Stimulated activated CD4-positive, alpha-beta T cell treated with anti-CD3 and anti-CD28 coated beads, TNF-alpha, amount 100 ng/mL, for 4 hours (primary cell): ENCODE results near the gene CADPS2.

Experiments used
- DNase-seq, 3 experiments: peaks; one replicate each; pipeline ENCODE4 v3.0.0-alpha.2; 2020; ENCODE audit warnings: low read depth in 3 of 3

Gene CADPS2

DNA sequence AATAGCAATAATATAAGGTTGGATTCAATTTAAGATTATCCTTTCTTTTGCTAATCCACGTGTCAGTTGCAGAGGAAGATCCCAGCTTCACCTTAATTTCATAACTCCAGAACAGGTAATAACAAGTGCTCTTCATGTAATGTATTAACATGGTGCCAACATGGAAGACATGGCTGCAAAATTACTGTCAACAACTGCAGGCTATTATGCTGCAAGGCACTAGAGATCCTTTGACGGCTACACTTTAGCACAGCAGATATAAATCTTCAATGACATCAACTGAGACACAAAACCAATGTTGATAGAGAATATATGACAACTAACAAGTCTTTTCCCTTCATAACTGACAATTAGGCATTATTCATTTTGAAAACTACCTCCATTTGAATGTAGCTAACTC, 283.5 kb downstream of the CADPS2 start:
- DNase-seq = no peak

DNA sequence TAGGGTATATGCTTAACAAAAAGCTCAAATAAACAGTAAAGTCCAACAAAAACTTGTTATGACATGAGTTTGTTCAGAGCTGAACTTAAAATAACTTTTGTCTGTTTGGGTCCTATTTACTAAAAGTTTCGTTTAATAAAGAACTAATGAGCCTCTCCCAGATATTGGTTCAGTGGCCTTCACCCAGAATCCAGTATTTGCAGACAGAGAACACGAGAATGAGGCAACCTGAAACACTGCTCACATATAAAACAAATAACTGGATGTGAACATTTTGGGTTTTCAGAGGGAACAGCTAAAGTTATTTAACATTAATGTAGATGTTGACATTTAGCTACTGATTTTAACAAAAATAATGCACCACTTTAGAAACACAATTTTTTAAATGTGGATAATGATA, 285.6 kb downstream of the CADPS2 start:
- DNase-seq = no peak

DNA sequence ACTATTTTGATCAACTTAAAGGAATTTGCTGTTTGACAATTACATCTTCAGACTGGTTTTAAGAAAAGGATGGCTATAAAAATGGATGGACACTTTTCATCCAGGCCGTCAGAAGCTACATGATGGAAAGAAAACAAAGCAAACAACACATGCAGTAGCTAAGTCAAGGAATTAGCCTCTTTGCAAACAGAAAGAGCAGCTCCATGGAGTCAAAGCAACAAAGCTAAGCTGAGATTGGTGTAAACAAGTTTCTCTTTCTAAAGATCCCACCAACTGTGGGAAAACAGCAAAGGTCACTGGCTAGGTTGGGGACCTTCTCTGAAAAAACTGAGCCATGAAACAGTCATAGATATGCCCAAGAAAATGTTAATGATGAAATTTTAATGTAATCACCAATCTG, 286.2 kb downstream of the CADPS2 start:
- DNase-seq = no peak

DNA sequence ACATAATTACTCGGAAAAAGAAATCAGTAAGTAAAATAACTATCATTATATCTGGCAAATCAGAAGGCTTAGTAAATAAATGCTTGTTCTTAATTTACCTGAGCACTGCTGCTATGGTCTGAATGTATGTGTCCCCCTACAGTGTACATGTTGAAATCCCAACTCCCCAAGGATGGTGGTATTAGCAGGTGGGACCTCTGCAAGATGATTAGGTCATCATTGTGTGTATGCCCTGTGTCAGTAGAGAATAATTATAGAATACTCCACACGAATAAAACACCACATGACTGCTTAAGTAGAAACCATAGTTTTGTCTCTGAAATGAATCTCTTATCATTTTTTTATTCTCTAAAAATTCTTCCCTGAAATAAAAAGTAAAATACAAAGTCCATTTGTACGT, 289.0 kb downstream of the CADPS2 start:
- no peak for DNase-seq

DNA sequence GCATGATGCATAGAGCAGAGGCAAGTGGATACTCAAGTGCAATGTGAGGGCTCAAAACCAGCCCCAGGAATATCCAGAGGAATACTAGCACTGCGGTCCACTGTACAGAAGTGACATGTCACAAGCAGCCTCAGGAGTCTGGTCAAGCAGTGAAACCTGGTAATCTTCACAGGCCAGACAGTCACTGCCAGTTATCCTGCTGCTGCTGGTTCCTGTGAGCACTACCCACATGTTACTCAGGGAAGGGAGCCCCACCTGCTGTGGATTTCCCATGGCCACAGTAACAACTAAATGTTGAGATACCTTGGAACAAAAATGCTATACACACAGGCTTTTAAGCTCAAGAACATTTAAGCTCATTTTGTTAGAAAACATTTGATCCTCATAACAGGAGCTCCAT, 290.4 kb downstream of the CADPS2 start:
- no peak for DNase-seq

DNA sequence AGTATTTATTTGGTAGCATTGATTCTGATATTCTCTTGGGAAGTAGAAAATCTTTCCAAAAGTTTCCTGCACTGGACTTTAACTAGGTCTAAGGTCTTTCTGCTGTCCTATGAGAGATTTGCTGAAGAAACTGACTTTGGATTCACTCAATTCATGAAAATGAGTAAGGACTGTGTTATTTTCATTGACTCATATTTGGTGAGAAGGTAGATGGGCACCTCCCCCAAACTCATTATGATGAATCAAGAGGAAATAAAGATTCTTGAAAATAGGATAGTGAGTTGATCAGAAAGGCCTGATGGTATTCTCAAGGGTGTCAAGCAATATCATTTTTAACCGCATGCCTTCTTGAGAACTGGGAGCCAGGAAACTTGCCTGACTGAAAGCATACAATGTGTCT, 297.6 kb downstream of the CADPS2 start:
- DNase-seq = no peak

DNA sequence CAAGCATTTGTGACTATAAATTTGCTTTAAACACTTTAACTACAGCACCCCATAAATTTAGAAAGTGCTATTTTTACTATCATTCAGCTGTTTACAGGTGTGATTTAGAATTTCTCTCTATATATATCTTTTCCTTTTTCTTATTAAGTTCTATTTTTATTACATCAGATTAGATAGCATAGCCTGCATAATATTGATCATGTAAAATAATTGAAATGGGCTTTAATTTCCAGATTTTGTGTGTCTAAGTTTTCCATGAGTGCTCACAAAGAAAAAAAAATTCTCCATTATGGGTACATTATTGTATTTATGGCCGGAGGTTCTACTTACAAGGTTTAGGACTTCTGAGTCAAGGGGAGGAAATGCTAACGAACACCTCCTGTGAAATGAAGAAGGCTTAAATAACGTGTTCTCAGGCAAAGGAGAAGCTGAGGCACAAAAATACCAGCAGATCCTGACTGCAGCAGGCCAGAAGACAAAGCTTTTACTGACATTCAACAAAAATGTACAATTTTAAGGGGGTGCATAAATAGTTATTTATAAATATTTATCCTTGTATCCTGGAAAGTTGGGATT, 301.5 kb downstream of the CADPS2 start:
- no peak for DNase-seq

DNA sequence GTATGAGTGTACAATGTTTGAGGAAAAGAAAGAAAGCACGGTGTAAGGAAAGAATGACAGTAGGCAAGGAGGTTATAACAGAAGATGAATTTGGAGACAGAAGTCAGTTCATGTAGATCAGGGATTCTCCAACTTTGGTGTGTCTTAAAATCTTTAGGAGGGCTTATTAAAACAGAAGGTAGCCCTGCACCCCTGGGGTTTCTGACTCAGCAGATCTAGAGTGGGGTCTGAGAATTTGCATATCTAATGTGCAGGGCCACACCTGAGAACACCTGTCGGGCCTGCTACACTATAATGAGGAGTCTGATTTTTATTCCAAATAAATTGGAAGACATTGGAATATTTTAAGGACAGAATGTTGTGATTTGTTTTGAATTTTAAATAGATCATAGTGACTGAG, 307.9 kb downstream of the CADPS2 start:
- no peak for DNase-seq

DNA sequence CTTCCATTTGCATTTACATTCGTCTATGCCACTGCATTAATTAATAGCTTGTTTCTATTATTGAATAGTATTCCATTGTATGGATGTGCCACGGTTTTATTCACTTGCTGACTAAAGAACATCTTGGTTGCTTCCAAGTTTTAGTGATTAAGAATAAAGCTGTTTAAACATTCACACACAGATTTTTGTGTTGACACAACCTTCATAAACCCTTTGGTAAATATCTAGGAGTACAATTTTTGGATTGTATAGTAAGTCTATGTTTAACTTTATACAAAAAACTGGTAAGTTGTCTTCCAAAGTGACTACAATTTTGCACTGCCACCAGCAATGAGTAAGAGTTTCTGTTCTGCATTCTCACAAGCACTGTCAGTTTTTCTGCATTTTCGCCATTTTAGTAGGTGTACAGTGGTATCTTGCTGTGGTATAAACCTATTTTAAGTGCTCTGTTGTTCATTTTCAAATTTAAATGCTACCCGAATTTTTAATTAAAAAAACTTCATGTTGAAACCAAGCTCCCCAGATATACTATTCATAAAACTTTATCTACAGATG, 308.7 kb downstream of the CADPS2 start:
- DNase-seq = no peak

DNA sequence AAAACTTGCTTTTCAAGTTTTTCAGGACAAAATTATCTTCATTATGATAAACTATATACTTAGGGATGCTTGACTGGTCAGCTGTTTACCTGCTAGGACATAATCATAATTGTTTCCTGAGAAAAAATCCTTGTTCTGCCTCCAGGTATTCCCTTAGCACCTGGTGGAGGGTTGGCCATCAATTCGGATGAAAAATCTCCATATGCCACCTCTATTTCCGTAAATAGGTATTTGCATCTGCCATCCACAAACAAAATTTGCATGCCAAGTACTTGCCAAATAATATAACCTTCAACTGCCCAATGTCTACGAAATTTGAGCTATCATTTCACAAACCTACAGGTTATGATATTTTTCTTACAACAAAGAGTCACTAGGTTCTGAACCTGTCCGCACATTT, 313.6 kb downstream of the CADPS2 start:
- DNase-seq = no peak

DNA sequence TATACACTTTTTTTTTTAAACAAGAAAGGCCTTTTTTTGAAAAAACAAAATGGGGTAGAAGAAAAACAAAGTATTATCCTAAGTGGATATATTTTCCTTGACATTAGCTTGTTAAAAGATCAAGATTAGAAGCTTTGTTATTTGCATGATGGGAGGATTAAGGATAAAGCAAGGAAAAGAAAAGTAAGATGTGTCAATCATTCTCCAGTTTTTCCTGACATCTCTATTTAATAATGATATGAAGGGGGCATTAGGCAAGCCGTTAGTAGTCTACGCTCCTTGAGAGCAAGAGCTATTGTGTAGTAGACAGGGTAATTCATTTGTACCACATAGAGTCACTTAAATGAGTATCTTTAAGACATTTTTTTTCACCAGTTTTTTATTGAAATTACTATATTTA, 324.9 kb downstream of the CADPS2 start:
- DNase-seq = no peak

DNA sequence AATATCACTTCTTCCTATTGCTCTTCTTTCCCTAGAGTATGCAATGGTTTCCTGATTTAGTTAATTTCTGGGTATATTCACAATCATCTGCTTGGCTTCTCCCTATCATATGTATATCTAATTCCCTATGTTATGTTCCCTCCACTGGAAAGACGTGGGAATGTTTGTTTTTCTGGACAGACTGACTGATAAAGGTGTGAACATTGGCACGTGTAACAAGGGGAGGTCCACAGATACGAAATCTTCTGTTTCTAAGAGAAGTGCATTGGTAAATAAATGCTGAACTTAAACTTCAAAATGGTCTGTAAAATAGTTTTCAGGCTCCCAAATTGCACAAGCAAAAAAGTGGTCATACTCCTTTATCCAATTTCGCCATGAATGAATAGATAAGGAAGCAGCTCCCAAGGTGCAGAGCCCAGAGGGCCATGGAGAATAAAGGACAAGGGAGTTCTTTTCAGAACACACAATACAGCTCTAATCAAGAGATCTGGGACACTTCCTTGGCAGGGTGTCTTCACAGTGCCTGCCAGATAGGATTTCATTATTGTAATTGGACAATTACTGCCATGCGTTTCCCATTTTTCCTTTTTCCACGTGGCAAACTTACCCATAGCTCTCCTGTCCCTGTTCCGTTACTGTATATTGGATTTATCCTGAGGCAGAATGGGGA, 329.3 kb downstream of the CADPS2 start:
- DNase-seq = no peak

DNA sequence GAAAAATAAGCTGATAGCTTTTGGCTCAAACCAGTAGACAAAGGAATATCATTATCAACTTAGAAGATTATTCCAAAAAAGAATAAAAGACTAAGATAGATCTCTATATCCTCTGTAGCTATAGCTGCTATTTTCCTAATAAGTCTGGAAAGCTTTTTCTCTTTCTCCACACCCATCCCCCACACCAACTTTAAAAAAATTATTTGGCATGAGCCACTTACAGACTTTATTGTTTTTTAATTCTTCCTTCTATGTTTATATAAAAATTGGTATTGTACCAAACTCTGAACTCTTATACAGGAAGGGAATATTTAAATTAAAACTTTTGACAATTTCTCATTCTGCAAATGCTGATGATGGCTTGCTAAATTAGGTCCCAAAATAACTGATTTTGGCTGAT, 330.0 kb downstream of the CADPS2 start:
- DNase-seq = no peak

DNA sequence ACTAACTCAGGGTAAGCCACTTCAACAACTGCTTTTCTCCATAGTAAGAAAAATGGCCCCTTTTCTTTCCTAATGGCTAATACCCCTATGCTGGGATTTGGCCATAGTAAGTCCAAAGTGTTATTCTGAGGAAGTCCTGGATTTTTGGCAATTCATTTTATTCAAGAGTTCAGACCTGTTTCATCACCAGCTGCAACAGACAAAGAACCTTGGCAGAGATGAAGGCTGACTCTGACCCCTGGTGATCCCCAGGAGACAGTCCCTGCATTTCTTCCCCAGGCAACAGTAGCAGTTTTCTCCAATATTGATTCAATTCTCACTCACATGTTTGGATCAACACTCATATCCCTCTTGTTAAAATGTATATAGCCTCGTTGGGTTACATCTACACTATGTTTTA, 332.5 kb downstream of the CADPS2 start:
- DNase-seq = no peak

DNA sequence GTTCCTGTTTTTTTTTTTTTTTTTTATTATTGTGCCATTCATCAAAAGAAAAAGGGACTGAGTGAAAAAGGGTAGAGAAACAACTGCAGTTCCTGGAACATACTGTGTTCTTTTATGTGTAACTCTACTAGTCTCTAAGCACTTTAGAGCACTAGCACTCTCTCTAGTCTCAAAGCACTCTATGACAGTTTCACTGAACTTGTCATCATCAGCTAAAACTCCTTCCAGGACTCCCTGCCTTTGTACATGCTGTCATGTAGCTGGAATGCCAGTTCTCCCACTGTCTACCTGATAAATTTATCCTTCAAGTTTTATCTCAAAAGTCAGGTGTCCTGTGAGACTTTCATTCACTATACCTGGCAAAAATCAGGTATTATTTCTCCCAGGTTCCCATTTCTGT, 333.5 kb downstream of the CADPS2 start:
- DNase-seq = no peak

DNA sequence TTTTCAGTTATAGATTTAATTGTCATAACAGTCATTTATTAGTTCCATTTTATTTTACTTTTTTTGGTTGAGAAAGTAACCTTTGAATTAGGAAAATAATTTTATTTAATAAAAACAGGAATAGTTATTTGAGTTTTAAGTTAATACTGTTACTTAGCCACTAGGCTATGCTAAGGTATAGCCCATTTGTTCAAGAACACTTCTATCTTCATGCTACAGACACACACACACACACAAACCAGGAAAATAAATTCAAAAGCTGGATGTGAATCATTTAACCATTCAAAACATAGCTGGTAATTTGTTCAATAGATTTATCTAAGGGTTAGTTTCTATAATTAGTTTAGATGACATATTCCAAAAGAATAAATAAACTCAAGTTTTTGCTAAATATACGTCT, 335.7 kb downstream of the CADPS2 start:
- no peak for DNase-seq

DNA sequence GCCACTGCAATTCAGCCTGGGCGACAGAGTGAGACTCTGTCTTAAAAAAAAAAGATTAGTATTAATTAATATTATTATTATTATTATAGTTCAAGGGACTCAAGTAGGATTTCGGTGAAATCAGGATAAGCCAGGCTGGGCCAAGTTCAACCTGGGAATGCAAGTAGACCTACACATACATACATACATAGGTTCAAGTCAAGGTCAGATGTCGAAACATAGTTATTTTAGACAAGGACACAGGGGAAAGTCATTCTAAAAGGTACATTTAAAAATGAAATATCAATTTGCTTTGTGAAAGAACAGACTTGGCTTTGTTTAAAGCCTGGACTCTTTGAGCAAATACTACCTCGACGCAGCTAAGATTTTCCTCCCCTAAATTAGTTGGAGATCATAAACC, 336.7 kb downstream of the CADPS2 start:
- DNase-seq = no peak

DNA sequence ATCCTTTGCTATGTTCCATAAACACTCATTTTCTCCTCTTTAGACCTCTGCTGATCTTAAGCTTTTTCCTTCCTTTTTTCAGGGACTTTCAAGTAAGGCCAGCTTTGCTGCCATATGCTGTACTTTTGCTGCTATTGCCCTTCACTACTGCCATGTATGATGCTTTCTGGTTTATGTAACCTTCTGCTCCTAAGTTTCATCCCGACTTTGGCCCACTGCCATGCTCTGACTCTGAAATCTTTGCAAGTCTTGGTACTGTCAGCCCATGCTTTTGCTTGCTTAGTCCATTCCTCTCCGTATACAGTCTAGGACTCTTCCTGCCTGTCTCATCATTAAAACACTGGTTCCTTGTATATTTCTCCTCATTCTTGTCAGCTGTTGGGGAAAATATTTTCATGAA, 339.8 kb downstream of the CADPS2 start:
- no peak for DNase-seq

DNA sequence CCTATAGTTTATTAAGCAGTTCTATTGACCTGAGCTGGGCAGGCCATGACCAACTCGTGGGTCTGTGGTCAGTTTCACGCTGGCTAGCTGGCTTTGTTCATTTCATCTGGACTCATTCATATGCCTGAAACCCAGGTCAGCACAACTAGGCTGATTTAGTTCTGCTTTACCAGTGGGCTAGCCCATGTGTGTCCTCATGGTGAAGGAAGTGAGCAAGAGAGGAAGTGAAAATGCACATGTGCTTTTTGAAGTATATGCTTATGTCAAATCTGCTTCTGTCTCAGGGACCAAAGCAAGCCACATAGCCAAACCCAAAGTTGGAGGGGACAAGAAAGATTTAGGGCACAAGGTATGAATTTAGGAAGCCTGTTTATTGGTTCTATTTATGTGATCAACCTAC, 341.8 kb downstream of the CADPS2 start:
- DNase-seq = no peak

DNA sequence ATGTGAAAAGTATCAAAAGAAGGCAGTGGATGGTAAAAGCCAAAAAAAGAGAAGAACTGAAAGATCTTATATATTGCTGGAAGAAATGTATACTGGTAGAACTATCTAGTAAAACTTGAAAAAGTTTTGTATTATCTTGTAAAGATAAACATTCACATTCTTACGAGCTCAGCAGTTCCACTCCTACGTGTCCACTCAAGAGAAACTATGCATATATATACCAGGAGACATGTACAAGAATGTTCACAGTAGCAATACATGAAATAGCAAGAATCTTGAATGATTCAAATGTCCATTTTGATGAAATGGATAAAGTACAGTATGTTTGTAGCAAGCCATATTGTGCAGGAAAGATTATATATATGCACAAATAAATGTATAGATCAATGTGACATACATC, 342.4 kb downstream of the CADPS2 start:
- DNase-seq = no peak

DNA sequence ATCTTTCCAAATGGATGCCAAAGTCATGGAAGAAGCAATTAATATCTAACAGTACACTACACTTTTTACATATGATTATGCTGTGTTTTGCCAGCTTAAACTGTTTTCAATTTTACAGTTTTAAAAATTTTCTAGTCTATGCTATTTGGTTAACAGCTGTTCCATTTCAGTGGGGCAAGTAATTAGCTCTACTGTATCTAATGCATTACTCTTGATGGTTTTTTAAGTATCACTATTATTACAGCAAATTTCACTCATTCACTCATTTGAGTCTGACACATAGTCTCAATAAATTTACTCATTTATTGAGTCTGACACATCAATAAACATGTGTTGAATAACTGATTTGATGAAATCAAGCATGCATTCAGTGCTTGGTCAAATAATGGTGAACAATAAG, 343.1 kb downstream of the CADPS2 start:
- no peak for DNase-seq

DNA sequence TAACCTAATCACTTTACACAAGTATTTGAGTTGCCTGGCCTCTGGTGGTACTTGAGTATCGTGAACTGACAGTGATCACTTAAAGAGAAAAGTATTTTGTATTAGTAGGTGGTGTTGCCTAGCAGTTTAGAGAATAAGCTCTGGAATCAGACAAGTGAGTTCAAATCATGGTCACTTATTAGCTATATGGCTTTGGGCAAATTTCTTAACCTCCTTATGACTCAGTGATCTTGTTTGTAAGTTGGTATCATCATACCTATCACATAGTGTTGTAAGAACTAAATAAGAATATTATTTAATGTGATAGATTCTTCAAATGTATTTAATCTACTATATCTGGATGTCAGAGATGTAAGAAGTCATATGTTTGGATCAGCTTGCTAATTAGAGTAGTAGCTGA, 351.2 kb downstream of the CADPS2 start:
- no peak for DNase-seq

DNA sequence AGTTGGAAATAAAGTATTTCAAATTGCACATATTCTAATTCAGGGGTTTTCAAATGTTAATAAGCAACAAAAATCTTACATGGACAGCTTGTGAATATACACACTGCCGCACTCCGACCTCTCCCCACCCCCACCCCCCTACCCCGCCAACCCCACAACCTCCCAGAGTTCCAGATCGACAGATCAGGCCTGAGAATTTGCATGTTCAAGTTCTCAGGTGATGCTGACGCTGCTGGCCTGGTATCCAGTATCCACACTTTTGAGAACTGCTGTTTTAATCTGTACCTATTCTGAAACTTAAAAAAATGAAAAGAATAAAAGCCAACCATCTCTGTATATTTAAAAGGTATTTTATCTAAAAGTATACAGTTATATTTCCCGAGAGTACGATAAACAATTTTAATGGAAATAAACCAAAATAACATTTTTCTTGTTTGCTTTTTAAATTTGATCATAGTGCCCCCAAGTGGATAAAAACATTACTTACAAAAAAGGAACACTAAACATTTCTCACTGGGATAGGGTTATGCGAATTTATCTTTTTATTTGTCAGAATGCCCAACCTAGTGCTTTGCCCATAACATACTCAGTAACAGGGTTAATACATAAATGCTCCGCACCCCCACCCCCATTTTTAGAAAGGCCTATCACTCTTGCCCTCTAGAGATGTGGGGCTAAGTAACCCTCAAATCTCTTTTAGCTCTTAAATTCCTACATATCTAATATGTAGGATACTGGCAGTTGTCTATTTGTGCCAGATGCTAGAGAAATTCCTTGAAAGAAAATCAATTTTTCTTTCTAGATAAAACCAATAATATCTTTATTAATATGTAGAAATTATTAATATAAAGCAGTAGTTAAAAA, 353.6 kb downstream of the CADPS2 start:
- no peak for DNase-seq
